GM18519 (cell line): ENCODE measurements around the gene VWA8.
"Not testable (repeated sequence)": the region's sequence is repeated elsewhere in the genome, so short reads cannot be mapped to it uniquely, and the experiment has no call there.

Experiments
- ATAC-seq: cut with Tn5 transposase; IDR thresholded peaks from one replicate; pipeline ENCODE4 v1.9.1; 2021; ENCODE audit warnings: mild to moderate bottlenecking, moderate library complexity; ENCODE audit not compliant: unreplicated experiment, low FRiP score

VWA8 gene

DNA sequence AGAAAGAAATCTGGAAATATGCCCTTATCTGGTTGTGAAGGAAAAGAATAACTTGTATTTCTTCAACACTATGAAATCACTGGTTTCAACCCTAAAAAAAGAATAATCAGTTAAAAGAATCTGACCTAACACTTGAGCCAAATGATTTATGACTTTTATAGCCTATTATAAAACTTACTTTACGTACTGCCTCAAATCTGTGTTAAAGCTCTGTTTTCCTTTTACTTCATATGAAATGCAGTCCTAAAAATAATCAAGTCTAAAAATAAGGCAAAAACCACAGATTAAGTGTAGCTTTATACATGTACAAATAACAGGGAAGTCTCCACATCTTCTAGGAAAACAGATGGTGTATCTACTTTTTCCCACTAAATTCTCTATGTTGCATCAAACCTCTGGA, 101.3 kb downstream of the VWA8 start:
- ATAC-seq, result no peak

- ATAC-seq, result no peak
Measured at GRCh38 chr13:41858780-41859179, 102.1 kb downstream of the VWA8 start.

GRCh38 chr13:41854758-41855157, 106.2 kb downstream of the VWA8 start:
- ATAC-seq, result no peak

DNA sequence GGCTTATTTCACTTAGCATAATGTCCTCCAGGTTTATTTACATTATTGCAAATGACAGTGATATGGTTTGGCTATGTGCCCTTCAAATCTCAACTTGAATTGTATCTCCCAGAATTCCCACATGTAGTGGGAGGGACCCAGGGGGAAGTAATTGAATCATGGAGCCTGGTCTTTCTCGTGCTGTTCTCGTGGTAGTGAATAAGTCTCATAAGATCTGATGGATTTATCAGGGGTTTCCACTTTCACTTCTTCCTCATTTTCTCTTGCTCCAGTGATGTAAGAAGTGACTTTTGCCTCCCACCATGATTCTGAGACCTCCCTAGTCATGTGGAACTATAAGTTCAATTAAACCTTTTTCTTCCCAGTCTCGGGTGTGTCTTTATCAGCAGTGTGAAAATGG, 109.6 kb downstream of the VWA8 start:
- no peak for ATAC-seq

GRCh38 chr13:41848435-41849255, 112.3 kb downstream of the VWA8 start:
- ATAC-seq, result no peak

- ATAC-seq, result no peak
Measured at GRCh38 chr13:41847216-41847615, 113.7 kb downstream of the VWA8 start.

DNA sequence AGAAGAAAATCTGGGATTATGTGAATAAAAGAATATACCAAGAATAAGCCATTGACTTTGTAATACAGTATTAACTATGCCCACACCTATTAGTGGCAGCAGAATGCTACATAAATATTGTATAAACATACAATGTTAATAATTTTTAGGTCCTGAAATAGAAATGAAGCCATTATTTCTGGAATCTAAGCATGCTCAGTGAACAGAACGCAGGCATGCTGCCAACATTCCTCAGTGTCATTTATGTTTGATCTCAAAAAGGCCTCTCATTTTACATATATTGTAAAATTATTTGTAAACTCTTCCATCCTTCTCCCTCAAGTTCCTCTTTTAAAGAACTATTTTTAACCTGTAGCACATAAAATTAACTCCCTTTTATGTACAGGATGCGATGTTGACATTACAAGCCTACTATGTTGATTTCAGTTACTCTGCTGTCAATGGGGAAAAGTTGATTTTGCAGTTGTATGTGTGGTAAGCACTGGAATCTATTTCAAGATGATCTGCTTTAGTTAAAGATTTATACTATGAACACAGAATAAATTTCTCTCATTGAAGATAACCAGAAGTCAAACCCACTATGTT, 118.8 kb downstream of the VWA8 start:
- ATAC-seq, result no peak

- no peak for ATAC-seq
Measured at GRCh38 chr13:41837629-41838028, 123.3 kb downstream of the VWA8 start.

DNA sequence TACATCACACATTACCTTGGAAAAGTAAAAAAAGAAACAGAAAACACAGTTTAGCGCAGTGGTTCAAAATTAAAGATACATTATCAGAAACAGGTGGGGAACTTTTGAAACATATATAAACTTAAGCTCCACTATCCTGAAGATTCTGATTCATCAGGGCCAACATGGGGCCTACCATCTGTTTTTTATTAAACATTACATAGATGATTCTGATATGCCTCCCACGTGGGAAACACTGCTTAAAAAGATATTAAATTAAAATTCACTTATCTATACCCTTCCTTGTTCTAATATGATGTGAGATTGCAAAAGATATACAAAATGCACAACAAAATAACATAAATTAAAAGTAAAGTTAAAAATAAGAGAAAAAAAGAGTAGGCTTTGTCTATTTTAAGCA, 125.0 kb downstream of the VWA8 start:
- ATAC-seq, result no peak

DNA sequence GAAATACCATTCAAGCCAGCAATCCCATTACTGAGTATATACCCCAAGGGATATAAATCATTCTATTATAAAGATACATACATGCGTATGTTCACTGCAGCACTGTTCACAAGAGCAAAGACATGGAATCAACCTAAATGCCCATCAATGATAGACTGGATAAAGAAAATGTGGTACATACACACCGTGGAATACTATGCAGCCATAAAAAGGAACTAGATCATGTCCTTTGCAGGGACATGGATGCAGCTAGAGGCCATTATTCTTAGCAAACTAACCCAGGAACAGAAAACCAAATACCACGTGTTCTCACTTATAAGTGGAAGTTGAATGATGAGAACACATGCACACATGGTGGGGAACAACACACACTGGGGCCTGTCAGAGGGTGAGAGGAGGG, 126.2 kb downstream of the VWA8 start:
- not testable (repeated sequence) for ATAC-seq

- no peak for ATAC-seq
Measured at GRCh38 chr13:41833831-41834230, 127.1 kb downstream of the VWA8 start.

DNA sequence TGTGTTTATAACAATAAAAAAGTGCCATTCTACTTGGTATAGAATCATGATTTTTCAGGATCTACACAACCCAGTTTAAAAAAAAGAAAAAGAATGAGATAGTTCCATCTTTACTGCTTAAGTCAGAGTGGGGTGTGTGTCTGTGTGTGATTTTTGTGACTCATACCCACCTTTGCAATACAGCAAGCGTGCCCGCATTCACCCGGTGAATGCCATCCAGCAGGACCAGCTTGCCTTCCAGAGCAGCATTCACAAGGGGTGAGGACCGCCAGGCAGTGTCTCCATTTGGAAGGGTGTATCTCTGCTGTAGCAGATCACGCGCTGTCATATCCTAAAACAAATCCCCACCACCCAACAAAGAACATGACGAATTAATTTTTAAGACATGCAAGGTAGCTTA, 127.7 kb downstream of the VWA8 start:
- no peak for ATAC-seq

DNA sequence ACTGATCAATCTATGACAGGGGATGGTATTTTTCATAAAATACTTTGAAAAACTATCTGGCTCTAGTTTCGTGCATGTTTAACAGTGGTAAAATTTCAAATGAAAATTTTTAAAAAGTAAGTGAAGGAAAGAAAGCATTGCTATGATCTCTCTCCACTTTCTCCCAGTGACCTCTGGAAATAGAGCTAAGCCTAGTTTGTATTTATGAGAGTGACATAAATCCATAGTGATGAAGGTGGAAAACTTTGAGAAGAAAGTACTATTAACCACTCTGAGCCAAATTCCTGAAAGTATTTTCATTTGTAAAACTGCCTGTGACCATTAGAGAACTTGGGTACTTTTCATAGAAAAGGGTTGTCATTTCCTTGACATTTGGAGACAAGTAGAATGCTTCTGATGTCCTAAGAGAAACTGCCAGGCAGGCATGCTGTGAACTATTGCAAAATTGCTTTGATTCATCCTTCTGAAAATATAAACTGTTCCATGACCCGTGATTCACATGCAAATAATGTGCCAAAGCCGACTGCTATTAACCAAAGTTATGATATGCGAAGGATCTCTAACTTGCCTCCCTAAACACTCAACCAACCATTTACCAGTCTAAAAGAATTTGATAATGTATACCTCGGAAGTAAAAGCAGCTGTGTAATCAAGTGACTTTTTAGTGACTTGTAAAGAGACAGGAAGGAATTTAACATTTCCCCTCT, 133.2 kb downstream of the VWA8 start:
- no peak for ATAC-seq

DNA sequence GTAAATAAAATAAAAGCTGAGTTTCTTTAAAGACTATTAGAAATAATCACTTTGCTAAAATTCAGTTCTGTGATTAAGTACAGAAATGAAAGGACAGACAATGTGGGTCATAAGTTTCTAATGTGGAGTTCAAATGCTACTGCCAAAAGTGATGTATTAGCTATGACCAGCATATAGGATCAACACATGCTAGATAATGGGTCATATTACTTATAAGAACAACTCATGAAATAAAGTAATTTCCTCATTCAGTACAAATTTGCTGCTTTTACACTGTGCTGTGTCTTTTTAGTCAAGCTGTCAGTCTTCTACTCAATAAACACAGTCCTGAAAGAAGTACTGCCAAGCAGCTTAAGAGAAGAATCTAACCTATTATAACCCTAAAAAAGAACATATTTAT, 135.2 kb downstream of the VWA8 start:
- no peak for ATAC-seq

DNA sequence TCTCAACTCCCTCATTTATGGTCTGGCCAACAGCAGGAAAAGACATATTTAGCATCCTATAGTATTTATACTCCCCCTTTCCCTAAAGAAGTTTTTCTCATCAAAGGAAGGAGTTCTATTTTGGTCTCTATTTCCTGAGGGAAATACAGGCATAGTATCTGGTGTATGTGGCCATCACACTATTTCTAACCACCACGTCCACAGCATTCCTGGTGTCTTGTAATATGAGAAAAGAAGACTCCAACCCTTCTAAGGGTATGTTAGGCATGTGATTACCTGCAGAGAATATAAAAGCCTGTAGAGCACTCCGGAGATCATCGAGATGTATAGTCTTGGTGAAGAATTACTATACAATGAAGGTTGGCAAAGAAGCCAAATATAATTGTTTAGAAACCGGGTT, 137.4 kb downstream of the VWA8 start:
- no peak for ATAC-seq

DNA sequence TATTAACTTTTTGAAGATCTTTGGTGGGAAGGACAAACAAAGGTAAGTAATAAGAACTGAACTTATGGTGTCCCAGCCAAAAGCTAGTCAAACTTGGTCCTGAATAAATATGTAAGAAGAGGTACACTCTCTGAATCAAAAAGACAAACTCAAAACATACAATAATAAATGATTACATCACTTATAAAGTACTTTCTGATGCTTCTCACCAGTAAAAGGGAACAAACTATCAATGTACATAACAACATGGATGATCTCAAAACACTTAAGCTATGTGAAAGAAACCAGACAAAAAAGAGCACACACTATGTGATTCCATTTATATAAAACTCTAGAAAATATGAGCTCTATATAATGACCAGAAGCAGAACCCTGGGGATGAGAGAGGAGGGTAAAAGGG, 138.3 kb downstream of the VWA8 start:
- ATAC-seq, result no peak

DNA sequence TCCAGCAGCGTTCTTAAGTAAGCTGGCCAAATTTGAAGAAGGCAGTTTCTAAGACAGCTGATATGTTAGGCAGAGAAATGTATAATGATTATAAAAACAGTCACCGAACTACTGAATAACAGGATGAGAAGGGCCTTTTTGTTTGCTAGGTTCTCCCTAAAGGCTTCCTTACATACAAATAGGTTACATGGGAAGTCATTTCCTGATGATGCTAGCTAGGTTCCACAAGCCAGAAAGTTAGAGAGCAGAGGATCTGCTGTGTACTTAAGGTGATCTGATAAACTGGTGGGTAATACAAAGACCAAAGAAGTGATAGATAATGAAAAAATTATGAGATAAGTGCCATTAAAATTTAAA, 139.7 kb downstream of the VWA8 start:
- no peak for ATAC-seq

DNA sequence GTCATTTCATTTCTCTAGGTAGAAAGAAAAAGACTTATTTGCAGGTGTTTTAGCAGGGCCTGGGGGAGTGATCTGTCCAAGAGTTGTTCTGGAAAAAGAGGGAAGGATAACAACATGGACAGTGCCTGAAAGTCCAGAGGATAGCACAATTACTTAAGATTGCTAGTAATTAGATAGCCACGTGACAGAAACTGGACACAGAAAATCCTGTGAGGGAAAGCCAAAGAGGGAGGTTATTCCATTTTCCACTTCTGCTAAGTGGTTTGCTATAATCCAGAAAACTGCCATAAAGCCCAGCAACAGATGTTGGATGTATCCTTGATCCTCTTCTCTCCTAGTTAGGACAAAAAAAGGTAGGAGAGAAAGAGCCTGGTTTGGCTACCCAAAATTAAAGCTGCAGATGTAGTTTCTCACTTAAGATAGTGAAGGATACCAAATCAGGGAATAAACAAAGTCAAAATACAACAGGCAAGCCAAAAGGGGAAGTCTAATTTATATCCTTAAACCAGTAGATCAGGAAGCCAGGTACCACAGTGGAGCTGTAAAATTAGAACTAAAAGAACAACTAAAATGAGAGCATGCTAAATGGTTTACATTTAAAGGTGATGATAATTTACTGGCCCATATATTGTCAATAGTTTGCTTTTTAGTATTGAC, 140.2 kb downstream of the VWA8 start:
- no peak for ATAC-seq

DNA sequence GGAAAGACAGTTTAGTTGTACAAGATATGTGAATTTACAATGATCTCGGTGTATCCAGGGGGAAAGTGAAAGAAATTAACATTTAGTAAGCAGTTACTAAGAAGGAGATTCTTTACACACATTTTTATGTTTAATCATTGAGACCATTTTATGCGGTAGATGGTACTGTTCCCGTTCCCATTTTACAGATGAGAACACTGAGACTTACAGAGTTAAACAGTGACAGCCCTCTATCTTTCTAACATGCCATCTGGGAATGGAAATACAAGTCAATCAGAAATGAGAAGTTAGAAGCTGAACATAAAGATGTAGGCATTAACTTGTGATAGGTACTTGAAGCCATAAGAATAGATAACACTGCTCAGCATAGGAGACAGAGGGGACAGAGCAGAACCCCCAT, 144.9 kb downstream of the VWA8 start:
- ATAC-seq, result no peak

DNA sequence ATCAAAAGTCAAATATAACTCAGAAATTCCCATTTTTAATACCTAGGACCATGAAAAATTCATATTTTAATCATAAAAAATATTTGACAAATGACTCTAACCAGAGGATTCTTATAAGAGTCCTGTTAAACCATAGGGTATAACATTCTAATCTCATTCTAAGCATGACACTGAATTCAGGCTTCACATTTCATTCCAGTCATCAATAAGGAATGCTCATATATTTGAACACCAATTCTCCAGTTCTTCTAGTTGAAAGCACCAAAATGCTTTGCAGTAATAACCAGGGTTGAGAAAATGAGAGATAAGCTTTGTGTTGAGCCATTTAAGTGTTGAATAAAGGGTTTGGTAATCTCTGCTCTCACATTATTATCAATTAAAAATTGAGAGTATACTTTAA, 147.5 kb downstream of the VWA8 start:
- no peak for ATAC-seq

DNA sequence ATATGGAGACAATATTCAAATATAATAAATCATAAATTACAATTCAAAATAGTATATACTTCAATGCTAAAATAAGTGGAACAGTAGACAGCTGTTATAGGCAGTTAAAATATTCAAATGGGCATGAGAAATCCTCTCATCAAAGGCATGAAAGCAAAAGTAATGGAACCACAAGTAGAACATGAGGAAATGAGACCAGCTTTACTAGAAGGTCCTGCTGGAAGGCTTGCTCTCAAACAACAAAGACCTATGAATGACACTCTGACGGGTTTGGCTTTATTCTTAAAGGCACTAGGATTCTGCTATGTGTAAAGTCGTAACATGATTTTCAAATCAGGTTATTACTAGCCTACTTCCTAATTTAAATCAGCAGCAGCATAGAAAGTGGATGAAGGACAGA, 148.1 kb downstream of the VWA8 start:
- peak; percentile 49 for ATAC-seq
